ENCODE data around the gene CCDC88B.
A peak's percentile ranks its signal among the peaks of the same experiment; 100 is the strongest.

The CCDC88B gene

DNA sequence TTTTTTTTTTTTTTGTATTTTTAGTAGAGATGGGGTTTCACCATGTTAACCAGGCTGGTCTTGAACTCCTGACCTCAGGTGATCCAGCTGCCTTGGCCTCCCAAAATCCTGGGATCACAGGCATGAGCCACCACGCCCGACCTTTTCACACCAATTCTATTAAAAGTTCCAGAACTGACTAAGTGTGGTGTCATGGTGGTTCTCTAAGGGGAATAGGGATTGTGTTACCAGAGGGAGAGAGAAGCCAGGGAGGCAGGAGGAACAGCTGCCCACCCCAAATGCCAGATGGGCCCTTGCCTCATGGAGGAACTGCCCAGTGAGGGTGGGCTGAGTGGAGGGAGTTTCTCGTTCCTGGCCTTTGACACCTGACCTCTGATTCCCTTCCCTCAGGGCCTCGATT is 24.9 kb downstream of the CCDC88B start:
- DNase-seq, result no peak

DNA sequence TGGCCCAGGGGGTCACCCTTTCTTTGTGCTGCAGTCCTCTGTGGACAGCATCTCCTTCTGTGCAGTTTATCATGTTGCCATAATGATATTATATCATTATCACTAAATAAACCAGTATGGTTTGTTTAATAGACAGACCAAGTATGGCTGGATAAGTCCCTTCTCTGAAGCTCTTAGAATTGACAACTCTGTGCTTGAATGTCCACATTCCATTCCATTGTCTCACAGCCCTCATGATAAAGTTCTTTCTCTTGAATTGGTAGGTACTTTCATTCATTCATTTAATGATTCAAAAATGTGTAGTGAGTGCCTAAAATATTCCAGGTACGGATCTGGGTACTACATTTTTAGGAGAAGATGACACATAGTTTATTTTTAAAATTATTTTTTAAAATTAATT is 26.7 kb downstream of the CCDC88B start:
- DNase-seq, result no peak

DNA sequence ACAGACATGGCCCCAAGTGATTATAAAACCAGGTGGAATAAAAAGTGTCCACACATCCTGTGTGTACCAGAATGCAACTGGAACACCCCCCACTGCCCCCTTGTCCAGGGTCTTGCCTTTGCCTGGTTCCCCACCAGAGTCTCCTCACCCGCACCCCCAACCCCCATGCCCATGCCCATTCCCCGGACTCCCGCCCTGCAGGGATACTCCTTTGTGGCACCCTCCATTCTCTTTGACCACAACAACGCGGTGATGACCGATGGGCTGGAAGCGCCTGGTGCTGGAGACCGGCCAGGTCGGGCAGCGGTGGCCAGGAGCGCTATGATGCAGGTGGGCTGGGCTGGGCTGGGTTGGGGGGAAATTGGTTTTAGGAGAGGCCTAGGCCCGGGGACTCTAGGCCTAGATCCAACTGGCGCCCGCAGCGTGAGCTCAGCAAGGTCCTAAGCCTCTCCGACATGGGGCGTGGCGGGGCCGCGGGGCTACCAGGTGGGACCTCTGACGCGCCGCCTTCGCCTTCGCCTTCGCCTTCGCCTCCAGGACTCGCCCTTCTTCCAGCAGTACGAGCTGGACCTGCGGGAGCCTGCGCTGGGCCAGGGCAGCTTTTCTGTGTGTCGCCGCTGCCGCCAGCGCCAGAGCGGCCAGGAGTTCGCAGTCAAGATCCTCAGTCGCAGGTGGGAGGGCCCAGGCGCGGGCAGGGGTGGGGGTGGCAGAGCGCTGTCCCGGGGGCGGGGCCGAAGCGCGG is 28.1 kb downstream of the CCDC88B start:
- DNase-seq, result no peak

DNA sequence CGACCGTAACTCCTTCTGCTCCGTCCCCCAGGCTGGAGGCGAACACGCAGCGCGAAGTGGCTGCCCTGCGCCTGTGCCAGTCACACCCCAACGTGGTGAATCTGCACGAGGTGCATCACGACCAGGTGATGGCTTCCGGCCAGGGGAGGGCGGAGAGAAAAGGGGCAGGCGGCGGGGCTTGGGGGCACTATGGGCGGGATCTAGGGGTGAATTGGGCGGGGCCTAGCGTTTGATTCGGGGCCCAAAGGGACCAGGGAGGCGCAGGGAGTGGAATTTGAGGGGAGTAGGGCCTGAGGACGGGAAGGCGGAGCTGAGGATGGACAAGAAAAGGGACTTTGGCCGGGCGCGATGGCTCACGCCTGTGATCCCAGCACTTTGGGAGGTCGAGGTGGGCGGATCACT is 28.7 kb downstream of the CCDC88B start:
- no peak for DNase-seq

DNA sequence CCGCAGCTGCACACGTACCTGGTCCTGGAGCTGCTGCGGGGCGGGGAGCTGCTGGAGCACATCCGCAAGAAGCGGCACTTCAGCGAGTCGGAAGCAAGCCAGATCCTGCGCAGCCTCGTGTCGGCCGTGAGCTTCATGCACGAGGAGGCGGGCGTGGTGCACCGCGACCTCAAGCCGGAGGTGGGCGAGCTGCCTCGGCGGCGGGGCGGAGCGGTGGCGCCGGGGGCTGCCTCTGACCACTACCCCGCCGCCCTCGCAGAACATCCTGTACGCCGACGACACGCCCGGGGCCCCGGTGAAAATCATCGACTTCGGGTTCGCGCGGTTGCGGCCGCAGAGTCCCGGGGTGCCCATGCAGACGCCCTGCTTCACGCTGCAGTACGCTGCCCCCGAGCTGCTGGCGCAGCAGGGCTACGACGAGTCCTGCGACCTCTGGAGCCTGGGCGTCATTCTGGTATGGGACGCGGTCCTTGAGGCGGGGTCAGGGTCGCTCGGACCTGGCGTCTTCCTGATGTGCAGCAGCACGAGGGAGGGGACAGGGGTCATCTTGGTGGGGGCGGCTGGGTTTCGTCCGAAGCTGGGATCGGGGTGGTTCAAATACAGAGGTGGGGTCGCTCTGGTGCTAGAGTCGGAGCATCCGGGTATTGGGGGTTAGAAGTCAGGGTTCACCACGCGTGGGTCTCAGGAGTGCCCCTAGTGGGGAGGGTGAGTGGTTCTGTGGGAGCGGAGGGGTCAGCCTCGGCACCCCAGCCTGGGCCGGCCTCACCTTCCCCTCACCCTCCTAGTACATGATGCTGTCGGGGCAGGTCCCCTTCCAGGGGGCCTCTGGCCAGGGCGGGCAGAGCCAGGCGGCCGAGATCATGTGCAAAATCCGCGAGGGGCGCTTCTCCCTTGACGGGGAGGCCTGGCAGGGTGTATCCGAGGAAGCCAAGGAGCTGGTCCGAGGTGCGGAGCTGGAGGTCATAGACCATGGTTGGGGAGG is 29.7 kb downstream of the CCDC88B start:
- DNase-seq, result no peak

DNA sequence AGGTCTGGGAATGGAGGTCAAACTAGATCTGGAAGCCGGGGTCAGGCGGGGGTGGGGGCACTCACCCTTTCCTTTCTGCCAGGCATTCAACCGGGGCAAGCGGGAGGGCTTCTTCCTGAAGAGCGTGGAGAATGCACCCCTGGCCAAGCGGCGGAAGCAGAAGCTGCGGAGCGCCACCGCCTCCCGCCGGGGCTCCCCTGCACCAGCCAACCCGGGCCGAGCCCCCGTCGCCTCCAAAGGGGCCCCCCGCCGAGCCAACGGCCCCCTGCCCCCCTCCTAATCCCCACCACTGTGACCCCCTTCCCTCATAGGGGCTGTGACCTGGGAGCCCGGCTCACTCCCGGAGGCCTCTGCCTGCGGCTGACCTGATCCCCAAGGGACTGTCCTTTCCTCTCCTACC is 31.2 kb downstream of the CCDC88B start:
- no peak for DNase-seq

DNA sequence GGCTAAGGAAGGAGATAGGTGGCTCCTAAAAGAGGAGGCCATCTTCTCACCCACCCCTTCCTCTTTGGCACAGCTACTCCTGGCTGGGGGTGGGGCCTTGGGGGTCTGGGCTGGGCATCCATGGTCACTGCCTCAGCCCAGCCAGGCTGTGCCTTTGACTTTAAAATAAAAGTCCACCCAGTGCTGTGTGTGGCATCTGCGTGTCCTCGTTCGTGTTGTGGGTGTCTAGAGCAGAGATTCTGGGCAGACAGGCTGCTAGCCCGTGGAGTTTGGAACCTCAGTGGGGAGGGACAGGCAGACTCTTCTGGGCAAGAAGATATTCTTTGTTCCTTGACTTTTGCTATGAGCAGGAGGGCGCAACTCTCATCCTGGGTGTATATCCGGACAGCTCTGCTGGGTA is 32.0 kb downstream of the CCDC88B start:
- no peak for DNase-seq

DNA sequence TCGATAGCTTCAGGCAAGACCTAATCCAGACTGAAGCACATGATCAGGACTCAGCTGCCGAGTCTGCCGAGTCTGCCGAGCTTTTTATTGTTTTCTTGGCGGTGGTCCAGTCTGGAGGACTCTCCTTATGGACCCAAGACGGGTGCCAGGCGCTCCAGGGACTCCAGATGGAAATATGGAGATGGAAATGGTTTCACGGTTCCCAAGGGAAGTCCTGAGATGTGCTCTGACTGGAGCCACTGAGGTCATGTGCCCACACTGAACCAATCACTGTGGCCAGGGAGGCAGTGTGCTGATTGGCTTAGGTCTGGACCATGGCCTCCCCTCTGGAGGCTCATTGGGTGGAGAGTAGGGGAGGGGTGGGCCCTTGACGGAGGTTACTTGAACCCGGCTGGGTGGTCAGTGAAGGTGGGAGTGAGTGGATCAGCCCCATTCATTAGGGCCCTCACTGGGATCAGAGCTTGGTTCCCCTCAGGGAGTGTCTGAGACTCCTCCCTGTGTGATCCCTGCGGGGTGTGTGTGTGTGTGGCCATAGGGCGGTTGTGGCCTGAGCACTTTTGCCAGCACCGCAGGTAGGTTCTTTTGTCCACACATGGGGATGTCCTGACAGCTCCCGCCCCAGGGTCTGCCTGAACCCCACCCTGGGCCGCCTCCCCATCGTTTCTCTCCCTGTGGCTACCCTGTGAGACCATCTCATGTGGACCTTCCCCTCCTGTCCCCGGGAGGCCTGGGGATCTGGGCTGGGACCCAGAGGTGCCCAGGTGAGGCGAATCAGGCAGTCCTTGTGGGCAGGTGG is 33.0 kb downstream of the CCDC88B start:
- DNase-seq, result no peak

DNA sequence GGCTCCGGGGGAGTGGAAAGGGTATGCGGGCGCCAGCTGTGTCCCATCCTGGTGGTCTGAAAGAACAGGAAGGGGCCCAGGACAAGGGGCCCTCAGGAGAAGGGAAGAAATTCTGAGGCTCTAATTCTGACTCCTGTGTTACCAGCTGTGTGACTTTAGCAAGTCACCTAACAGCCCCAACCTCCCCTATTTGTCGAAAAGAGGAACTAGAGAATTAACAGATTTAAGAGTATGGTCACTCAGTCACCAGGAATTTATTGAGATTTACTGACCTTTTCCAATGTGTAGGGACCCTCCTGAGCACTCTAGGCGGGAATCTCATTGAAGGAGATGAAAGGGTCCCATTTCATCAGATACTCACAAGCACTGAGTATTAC is 33.6 kb downstream of the CCDC88B start:
- no peak for DNase-seq

DNA sequence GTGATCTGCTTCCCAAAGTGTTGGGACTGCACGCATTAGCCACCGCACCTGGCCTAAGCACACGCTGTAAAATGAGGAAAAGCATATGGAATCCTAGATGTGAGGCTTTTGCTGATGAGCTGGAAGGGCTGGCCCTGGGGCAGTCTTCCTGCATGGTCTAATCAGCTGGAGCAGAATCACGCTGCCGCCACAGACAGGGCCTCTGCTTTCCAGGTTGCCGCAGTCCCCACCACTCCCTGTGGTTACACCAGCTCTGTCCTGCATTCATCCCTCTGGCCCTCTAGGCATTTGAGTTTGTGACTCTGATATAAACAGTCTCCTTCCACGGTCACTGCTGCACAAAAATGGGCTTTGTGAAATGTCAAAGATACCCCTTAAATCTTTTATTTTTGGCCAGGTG is 36.1 kb downstream of the CCDC88B start:
- no peak for DNase-seq

DNA sequence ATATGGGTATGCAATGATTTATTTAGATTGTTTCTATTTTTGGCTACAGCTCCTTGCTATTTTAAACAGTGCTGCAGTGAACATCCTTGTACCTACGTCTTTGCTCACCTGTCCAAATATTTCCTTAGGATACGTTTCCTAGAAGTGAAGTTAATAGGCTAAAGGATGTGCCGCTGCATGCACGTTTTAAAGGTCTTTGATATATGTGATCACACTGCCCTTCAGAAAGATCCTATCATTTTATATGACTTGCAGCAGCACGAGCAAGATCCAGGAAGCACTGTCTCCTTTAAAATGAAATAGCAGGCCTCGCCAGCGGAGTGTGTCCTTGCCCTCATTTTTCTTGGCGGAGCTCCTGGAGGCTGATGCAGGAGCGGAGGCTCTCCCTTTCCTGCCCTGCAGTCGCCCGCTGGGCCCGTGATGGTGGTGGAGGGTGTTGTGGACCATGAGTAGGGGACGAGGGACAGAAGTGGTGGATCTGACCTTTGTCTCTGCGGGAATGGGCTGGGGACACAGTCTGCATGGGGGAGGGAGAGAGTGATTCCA is 38.4 kb downstream of the CCDC88B start:
- DNase-seq, result no peak

DNA sequence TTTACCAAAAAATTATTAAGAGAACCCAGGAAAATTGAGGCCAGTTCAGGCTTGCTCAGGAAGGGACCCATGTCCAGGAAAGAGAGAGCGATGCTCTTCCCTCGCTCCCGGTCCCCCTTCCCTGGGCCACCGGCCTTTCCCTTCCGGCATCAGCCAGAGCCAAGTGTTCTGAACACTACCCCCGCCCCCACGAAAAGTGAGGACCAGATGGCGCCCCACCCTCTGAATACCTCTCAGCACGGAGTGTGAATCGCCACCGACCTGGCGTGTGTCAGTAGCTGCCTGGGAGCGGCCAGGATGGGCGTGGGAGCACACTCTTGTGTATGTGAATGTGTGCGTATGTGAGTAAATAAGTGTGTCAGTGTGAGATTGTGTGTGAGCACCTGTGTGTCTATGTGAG is 39.2 kb downstream of the CCDC88B start:
- no peak for DNase-seq

DNA sequence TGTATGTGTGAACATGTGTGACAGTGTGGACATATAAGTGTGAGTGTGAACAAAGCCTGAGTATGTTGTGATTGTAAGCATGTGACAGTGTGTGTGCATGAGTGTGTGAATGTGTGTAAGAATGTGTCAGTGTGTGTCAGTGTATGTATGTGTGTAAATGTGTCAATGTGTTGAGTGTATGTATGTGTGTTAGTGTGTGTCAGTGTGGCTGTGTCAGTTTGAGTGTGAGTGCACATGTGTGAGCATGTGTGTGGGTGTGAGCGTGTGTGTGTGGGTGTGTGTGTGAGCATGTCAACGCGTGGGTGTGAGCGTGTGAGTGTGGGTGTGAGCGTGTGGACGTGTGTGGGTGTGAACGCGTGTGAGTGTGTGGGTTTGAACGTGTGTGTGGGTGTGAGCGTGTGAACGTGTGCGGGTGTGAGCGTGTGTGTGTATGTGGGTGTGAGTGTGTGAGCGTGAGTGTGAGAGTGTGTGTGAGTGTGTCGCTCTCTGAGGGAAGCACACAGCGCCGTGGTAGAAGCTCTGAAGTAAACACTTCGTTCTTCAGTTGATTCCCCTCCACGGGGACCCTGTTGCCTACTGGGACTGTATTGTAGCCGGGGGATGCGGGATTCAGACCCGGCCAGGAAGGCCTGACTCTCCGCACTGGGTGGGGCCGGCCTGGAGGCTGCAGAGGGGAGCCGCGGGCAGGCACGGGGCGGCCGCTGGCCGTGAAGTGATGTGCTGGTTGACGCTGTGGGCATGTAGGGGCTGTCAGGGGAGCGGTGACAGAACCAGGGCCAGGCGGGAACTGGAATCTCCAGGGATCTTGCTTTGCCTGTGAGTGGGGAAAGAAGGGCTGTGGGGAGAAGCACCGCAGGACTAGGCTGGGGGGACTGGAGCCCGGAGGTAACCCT is 40.1 kb downstream of the CCDC88B start:
- no peak for DNase-seq

DNA sequence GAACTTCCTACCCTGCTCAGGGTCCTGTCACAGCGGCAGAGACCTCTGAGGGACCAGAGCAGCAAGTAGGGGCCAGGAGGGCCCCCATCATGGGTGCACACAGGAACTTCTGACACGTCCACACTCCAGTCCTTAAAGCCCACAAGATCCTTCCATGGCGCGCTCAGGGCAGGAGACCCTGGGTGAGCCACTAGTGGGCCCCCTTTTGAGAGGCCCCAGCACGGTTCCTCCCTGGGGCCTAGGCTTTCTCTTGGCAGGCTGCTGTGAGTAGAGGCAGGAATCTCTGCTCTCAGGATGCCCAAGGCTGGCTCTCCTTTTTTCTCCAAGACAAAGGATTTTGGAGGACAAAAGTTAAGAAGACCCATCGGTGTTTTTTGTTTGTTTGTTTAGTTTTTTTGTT is 41.3 kb downstream of the CCDC88B start:
- no peak for DNase-seq

DNA sequence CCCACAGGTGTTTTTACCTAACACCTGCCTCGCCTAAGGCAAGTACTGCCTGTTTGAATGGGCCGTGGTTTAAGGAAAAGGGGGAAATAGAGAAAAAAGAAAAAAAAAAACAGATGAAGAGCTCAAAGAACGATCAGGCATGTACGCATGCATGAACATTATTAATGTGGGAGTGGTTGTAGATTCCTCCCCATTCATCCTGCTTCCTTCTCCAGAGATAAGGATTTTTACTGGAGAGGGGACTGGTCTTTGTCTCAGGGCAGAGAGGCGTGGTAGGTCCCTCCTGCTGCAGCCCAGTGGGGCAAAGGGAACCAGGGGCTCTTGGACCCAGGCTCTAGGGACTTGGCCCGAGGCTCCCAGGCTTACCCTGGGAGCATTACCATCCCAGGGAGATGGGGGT is 42.0 kb downstream of the CCDC88B start:
- no peak for DNase-seq

DNA sequence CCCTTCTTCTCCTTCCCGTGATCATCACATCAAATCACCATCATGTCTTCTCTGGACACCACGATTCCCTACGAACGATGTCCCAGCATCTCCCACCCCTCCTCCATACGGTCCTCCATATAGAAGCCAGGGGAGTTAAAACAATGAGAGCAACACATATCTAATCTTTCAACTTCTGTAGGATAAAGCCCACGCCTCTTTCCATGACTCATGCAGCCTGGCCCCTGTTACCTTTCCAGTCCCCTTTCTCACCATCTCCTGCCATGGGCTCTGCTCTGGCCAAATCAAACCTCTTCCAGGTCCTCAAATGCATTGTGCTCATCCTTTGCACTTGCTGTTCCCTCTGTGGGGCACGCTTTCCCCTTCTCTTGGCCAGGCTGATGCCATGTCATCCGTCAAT is 42.6 kb downstream of the CCDC88B start:
- DNase-seq, result no peak

DNA sequence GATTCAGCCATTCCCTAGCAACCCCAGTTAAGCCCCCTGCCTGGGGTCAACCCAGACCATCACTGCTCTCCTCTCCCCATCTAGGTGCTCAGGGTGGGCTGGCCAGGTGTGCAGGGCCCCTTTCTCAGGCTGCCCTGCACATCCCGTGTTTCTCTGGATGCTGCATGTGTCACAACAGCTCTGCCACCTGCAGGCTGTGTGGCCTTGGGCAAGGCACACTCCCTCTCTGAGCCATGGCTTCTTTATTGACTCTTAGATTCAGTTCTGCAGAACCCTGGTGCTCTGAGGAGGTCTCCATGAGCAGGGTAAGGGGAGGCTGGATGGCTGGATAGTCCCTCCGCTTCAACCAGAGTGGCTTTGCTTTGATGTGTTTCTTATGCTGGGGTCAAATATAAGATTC is 43.6 kb downstream of the CCDC88B start:
- DNase-seq, result no peak

DNA sequence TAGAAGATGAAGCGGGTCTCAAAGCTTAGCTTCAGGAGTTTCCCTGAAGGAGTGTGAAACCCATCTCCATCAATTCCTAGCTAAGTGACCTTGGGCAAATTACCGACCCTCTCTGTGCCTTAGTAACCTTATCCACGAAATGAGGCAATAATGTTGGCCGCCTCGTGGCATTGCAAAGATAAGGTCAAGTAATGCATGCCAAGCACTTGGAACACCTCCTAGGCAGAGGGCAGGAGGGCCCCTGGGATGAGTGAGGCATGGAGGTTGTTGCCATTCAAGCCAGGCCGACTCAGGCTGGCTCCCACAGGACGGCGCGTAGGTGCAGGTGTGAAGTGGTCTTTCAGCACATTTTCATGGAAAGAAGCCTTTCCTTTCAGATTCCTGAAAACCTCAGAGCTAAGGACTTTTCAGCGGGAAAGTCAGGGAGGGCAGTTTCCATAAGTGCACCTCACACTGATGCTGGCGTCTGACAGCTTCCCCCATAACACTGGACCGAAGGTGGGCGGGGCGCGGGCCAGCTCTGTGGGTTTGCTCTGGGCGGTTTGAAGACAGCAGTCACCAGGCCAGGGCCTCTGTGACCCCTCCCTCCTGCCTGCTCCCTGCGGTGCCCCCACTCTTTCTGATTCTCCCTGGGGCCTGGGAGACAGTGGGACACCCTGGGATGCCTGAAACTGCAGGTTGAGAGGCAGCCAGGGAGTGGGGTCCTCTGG is 44.2 kb downstream of the CCDC88B start:
- no peak for DNase-seq

DNA sequence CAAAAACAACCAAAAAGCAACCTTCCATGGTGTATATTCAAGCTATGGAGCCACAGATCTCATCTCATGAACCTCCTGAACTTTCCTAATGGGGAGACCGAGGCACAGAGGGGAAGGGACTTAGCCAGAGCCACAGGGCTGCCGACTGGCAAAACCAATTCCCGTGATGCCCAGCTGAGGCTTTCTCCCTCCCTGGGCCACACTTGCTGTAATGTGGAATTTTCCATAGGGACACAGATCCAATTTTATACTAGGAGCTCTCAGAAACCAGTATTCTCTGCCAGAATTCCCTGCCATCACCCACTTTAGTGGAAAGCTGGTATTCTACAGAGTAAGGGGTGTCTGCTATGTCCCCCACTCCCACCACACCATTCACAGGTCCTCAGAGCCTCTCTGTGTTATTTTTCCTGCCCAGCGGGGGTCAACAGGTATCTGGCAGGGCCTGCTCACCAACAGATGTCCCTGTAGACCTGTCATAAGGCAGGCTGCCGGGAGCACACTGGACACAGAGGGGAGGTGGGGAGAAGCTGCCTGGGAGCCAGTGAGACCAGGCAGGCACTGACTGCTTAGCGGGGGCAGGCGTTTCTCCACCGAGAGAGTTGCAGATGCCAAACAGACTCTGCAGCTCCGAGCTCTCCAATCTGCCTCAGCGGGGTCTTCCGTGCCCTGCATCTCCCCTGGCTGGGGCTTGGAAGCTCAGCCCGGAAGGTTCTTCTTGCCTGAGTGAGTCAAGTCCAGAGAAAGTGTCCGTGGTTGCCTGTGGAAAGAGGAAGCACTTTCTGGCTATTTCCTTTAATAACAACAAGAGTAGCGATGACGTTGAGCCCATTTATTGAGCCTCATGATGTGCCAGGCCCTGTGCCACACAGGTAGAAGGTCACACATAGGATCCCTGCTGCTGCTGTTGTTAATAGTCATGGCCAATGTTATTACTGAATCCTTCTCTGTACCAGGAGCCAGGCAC is 45.3 kb downstream of the CCDC88B start:
- peak in 1 of 2 donors; percentile 18 for DNase-seq

All from CD4-positive, alpha-beta T cell treated with Interferon alpha-2 for 1 hour (primary cell).